ENCODE results near the gene RASGRP4.
A peak's percentile ranks its signal among the peaks of the same experiment; 100 is the strongest.

Gene RASGRP4

GRCh38 chr19:38388349-38389100 is 37.5 kb downstream of the RASGRP4 start, which contains the start of gene SPRED3:
TSS of gene SPRED3 (plus strand) at chr19:38388697. CDS start at chr19:38390303, 1,606 bp downstream.
- DNase-seq = no peak

GRCh38 chr19:38387550-38388348 is 38.3 kb downstream of the RASGRP4 start, which contains the start of gene GGN:
TSS of gene GGN (minus strand) at chr19:38388034. CDS start at chr19:38387261, 773 bp downstream.
- DNase-seq = peak; percentile 56 to 65

- peak; percentile 60 to 77 for DNase-seq
These were observed 39.0 kb downstream of the RASGRP4 start for GRCh38 chr19:38386971-38387549.

- DNase-seq = no peak
These were observed 39.6 kb downstream of the RASGRP4 start for GRCh38 chr19:38386300-38386970.

GRCh38 chr19:38385804-38386257 is 40.2 kb downstream of the RASGRP4 start:
- peak in 1 of 2 donors; percentile 14 for DNase-seq

- DNase-seq = no peak
These were observed 40.8 kb downstream of the RASGRP4 start for GRCh38 chr19:38385057-38385803.

GRCh38 chr19:38384209-38385027 is 41.6 kb downstream of the RASGRP4 start:
- no peak for DNase-seq

- DNase-seq = no peak
These were observed 42.3 kb downstream of the RASGRP4 start for GRCh38 chr19:38383743-38384142.

- DNase-seq = no peak
These were observed 42.8 kb downstream of the RASGRP4 start for GRCh38 chr19:38383184-38383583.

- DNase-seq = no peak
These were observed 44.9 kb downstream of the RASGRP4 start for GRCh38 chr19:38381138-38381537.

GRCh38 chr19:38378866-38379265 is 47.2 kb downstream of the RASGRP4 start:
- DNase-seq = no peak

- no peak for DNase-seq
These were observed 49.0 kb downstream of the RASGRP4 start for GRCh38 chr19:38377052-38377451.

GRCh38 chr19:38376576-38376975 is 49.4 kb downstream of the RASGRP4 start:
- no peak for DNase-seq

GRCh38 chr19:38375748-38376147 is 50.3 kb downstream of the RASGRP4 start:
- DNase-seq = no peak

GRCh38 chr19:38375098-38375493 is 50.9 kb downstream of the RASGRP4 start:
- no peak for DNase-seq

- DNase-seq = peak; percentile 100
These were observed 51.5 kb downstream of the RASGRP4 start, which contains the start of gene PSMD8 for GRCh38 chr19:38374332-38375097. TSS of gene PSMD8 (plus strand) at chr19:38374571. CDS start at chr19:38374602, 31 bp downstream.

- DNase-seq = no peak
These were observed 52.1 kb downstream of the RASGRP4 start for GRCh38 chr19:38373907-38374331.

GRCh38 chr19:38371081-38371480 is 54.9 kb downstream of the RASGRP4 start:
- no peak for DNase-seq

GRCh38 chr19:38370299-38370698 is 55.7 kb downstream of the RASGRP4 start:
- DNase-seq = no peak

GRCh38 chr19:38369584-38369983 is 56.4 kb downstream of the RASGRP4 start:
- no peak for DNase-seq
